Lower leg skin (tissue), 3 donors: ENCODE results near the gene ANKRD39.

Experiments used
- CTCF ChIP-seq, 3 donors: fragments of 450-650 bp; IDR thresholded peaks; one replicate each; pipeline ENCODE4 v1.5.1; 2016; ENCODE audit warnings: antibody characterized with exemption in 3 of 3, mild to moderate bottlenecking in 3 of 3, moderate library complexity in 2 of 3
- POLR2A ChIP-seq, 2 donors: fragments of 450-650 bp; IDR thresholded peaks; one replicate each; pipeline ENCODE4 v1.6.1; 2016 to 2017; ENCODE audit warnings: antibody characterized with exemption in 2 of 2, mild to moderate bottlenecking in 1 of 2, moderate library complexity in 1 of 2

GRCh38 chr2:96852667-96853066 lies 5.1 kb downstream of the ANKRD39 start:
- TF ChIP-seq CTCF (IDR thresholded peaks at IDR 0.05) (no peak), POLR2A (IDR thresholded peaks at IDR 0.05) (no peak)
